Measurements from ENCODE around the gene APRT.

The APRT gene

GRCh38 chr16:88764080-88764479 is 47.6 kb downstream of the APRT start:
- no peak for TF ChIP-seq ZFX (IDR thresholded peaks at IDR 0.05; ENCODE audit: borderline replicate concordance)

GRCh38 chr16:88763502-88764053 is 48.1 kb downstream of the APRT start:
- no peak for TF ChIP-seq ZFX (IDR thresholded peaks at IDR 0.05; ENCODE audit: borderline replicate concordance)
- TF ChIP-seq CTCF (IDR thresholded peaks at IDR 0.05): peak; percentile 53
- peak overlapping the region; percentile 94 for H3K27ac ChIP-seq

More at GRCh38 chr16:88764080-88764479, 47.6 kb downstream of the APRT start:
- H3K27ac ChIP-seq: peak overlapping the region; percentile 94

- TF ChIP-seq CTCF (IDR thresholded peaks at IDR 0.05): no peak
- TF ChIP-seq ZFX (IDR thresholded peaks at IDR 0.05; ENCODE audit: borderline replicate concordance): no peak
- peak overlapping the region; percentile 94 for H3K27ac ChIP-seq
Observed at GRCh38 chr16:88762941-88763340, 48.8 kb downstream of the APRT start.

GRCh38 chr16:88762258-88762870 is 49.4 kb downstream of the APRT start:
- no peak for TF ChIP-seq CTCF (IDR thresholded peaks at IDR 0.05)
- no peak for TF ChIP-seq ZFX (IDR thresholded peaks at IDR 0.05; ENCODE audit: borderline replicate concordance)
- H3K27ac ChIP-seq: peak overlapping the region; percentile 94

- TF ChIP-seq ZFX (IDR thresholded peaks at IDR 0.05; ENCODE audit: borderline replicate concordance) (no peak), CTCF (IDR thresholded peaks at IDR 0.05) (no peak)
- H3K27ac ChIP-seq: peak overlapping the region; percentile 94
Observed at GRCh38 chr16:88761830-88762229, 49.9 kb downstream of the APRT start.

GRCh38 chr16:88761143-88761534 is 50.6 kb downstream of the APRT start:
- H3K27ac ChIP-seq: peak overlapping the region; percentile 94
- TF ChIP-seq CTCF (IDR thresholded peaks at IDR 0.05): no peak
- no peak for TF ChIP-seq ZFX (IDR thresholded peaks at IDR 0.05; ENCODE audit: borderline replicate concordance)

GRCh38 chr16:88760424-88761142 is 51.1 kb downstream of the APRT start:
- H3K27ac ChIP-seq: peak overlapping the region; percentile 94
- TF ChIP-seq ZFX (IDR thresholded peaks at IDR 0.05; ENCODE audit: borderline replicate concordance) (no peak), CTCF (IDR thresholded peaks at IDR 0.05) (no peak)

Data from 22Rv1 (cell line).